Gastrocnemius medialis (tissue), 4 donors: Measurements from ENCODE around the gene ADRA2B.

ENCODE experiments used
- POLR2A ChIP-seq, 2 donors: fragments of 450-650 bp; IDR thresholded peaks; one replicate each; pipeline ENCODE4 v1.6.1; 2017; ENCODE audit warnings: antibody characterized with exemption in 2 of 2, mild to moderate bottlenecking in 2 of 2, moderate library complexity in 2 of 2
- TF ChIP-seq, protein P1 (sequence below), 5 experiments: fragments of 450-650 bp in 3 of 5; fragments of 200-600 bp in 2 of 5; sonication (generic) in 2 of 5; IDR thresholded peaks in 4 of 5; conservative IDR thresholded peaks in 1 of 5; 1 replicate in 4 of 5; 2 replicates in 1 of 5; pipeline ENCODE4 v1.5.1; 2016 to 2019; ENCODE audit warnings: antibody characterized with exemption in 5 of 5, mild to moderate bottlenecking in 3 of 5, moderate library complexity in 3 of 5

DNA sequence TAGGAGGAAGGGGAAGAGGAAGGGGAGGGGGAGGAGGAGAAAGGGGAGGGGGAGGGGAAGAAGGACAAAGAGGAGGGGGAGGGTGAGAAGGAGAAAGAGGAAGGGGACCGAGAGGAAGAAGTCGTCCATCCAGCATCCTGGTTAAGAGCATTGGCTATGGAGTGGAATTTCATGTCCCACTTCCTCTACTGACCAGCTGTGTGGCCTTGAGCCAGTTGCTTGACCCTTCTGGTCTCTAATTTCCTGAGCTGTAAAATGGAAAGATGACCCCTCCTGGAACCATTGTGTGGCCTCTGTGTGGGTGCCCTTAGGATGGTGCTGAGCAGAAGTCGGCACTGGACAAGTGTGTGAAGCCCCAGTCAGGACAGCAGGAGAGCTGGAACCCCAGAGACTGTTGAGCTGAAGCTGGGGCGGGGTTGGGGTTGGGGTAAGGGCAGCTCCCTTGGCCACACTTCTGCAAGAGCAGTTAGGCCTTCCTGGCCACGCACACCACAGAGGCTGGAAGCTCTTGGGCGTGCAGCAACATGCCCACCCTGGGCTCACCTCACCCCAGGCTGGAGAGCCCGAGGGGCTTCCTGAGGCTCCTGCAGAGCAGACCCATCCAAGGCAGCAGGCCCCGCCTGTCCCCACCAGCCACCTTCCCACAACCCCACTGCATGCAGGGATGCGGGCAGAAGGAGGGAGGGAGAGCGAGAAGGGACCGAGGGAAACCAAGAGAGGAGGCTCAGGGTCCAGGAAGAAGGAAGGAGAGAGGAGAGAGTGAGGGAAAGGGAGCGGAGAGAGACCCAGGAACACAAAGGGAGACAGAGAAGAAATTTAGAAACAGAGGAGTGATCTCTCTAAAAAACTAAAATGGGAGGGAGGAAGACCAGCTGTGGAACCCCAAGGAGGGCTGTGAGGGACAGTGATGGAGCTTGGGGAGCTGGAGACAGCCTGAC is 16.2 kb downstream of the ADRA2B start:
- TF ChIP-seq, protein P1, sequence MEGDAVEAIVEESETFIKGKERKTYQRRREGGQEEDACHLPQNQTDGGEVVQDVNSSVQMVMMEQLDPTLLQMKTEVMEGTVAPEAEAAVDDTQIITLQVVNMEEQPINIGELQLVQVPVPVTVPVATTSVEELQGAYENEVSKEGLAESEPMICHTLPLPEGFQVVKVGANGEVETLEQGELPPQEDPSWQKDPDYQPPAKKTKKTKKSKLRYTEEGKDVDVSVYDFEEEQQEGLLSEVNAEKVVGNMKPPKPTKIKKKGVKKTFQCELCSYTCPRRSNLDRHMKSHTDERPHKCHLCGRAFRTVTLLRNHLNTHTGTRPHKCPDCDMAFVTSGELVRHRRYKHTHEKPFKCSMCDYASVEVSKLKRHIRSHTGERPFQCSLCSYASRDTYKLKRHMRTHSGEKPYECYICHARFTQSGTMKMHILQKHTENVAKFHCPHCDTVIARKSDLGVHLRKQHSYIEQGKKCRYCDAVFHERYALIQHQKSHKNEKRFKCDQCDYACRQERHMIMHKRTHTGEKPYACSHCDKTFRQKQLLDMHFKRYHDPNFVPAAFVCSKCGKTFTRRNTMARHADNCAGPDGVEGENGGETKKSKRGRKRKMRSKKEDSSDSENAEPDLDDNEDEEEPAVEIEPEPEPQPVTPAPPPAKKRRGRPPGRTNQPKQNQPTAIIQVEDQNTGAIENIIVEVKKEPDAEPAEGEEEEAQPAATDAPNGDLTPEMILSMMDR (IDR thresholded peaks at IDR 0.05 in 4 of 5, conservative IDR thresholded peaks at IDR 0.05 in 1 of 5) = no peak
- no peak for TF ChIP-seq POLR2A (IDR thresholded peaks at IDR 0.05)
